GM19035 (cell line): ENCODE measurements around the gene TTBK1.

Experiments used
- ATAC-seq: cut with Tn5 transposase; IDR thresholded peaks from one replicate; pipeline ENCODE4 v1.9.1; 2021; ENCODE audit not compliant: unreplicated experiment

TTBK1 gene

DNA sequence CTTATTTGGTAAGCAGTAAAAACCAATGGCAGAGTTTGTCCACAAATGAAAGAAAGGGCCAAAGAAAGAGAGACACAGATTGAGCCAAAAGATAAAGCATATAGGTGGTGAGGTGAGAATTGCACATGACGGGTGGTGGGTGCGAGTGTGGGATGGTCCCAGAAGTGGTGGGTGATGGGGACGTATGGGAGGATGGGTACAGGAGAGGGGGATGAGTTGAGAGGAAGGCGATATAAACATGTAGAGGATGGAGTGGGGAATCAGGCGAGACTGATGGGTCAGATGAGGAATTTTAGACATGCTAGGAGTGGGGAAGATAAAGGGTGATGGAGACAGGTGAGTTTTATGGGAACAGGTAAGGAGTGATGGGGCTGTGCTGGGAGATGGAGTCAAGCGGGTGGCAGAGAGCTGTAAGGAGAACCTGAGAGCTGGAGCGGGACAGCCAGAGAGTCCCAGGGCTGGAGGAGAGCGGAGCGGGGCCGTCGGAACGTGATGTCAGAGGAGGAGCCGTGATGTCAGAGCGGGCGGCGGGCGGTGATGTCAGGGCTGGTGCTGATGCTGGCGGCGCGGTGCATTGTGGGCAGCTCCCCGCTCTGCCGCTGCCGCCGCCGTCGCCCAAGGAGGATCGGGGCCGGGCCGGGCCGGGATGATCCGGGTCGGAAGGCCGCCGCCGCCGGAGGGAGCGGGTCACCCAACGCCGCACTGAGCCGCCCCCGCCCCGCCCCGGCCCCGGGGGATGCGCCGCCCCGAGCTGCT lies at the start of gene TTBK1:
TTBK1 (plus strand) TSS at position 574 of the 756 bp plus-strand sequence. CDS start 3,180 bp downstream, outside the sequence.
- ATAC-seq: no peak

DNA sequence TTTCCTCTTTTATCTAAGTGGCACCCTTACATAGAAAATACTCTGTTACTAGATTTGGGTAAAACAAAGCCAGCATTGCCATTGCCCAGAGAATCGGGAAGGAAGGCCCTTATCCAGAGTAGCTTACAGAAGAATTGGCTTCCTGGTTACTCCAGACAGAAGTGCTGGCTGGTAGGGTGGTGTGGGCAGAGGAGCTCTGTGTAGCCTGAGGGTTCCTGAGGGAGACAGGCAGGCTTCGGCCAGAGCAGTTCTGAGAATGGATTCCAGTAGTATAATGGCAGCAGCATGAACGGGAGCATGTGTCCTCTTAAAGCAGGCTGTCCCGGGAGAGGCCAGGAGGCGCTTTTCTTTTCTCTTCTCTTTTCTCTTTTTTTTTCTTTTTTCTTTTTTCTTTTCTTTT lies 49.4 kb upstream of the TTBK1 start:
- no peak for ATAC-seq

DNA sequence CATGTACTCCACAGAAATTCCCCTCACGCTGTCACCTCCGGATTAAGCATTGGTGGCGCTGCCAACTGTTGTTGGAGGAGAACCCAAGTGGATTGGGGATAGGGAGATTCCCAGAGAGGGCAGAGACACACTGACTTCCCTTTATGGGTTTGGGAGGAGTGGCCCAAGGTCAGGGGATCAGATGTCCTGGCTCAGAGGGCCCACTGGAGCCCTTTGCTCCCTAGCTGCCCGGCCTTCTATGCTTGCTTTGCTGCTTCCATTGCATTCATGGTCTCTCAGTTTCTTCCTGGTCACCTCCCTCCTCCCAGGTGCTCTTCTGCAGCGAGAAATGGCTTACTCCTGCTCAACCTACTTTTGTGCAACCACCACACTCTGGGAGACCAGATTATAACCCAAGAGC lies 46.9 kb upstream of the TTBK1 start:
- no peak for ATAC-seq

DNA sequence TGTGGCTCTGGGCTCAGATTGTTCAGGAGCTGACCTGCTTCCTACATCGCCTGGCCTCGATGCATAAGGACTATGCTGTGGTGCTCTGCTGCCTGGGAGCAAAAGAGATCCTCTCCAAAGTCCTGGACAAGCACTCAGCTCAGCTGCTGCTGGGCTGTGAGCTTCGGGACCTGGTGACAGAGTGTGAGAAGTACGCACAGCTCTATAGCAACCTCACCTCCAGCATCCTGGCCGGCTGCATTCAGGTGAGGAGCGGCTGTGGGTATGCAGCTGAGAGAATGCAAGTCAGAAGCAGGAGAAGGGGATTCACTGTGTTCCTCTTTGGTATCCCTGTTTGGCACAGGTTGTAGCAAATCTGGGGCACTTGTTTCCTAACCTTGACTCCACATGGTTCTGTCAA lies 43.4 kb upstream of the TTBK1 start:
- no peak for ATAC-seq

DNA sequence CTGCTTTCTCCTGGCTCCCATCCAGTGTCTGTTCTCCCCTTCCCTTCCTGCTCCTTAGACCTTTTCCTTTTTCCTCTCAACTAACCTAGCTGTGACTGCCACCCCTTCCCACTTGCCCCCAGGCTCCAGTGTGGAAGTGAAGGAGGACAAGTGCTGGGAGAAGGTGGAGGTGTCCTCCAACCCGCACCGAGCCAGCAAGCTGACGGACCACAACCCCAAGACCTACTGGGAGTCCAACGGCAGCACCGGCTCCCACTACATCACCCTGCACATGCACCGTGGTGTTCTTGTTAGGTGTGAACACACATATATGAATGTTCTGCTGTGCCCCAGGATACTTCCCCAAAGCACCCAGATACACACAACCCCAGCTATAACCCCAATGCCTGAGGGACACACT lies 42.7 kb upstream of the TTBK1 start:
- ATAC-seq: no peak

DNA sequence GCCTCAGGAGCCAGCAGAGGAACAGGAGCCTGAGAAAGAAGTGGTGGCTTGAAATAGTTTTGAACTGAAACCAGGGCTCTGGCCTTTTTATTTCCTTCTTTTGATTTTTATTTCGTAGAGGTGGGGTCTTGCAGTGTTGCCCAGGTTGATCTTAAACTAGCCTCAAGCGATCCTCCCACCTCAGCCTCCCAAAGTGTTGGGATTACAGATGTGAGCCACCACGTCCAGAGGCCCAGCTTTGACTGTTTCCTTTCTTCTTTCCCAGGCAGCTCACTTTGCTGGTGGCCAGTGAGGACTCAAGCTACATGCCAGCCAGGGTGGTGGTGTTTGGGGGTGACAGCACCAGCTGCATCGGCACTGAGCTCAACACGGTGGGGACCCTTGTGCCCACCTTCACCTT lies 40.8 kb upstream of the TTBK1 start:
- no peak for ATAC-seq

DNA sequence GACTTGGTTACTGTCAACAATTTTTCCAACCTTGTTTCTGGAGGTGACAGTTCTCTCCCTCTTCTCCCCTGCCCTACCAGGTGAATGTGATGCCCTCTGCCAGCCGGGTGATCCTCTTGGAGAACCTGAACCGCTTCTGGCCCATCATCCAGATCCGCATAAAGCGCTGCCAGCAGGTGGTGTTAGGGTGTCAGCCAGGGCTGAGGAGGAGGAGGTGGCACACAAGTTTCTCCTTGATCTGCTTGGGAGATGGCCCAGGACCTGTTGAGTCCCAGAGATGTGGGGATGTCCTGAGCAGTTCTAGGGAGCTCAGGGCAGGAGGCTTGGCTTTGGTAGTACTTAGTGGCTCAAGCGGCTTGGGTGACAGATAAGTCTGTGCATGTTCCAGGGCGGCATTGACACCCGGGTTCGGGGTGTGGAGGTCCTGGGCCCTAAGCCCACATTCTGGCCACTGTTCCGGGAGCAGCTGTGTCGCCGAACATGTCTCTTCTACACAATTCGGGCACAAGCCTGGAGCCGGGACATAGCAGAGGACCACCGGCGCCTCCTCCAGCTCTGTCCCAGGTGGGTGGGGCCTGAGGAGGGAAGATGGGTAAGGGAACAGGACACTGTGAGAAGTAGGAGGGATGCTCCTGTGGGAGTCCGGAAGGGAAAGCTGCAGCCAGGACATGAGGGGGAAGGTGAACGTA lies 40.1 kb upstream of the TTBK1 start:
- no peak for ATAC-seq

DNA sequence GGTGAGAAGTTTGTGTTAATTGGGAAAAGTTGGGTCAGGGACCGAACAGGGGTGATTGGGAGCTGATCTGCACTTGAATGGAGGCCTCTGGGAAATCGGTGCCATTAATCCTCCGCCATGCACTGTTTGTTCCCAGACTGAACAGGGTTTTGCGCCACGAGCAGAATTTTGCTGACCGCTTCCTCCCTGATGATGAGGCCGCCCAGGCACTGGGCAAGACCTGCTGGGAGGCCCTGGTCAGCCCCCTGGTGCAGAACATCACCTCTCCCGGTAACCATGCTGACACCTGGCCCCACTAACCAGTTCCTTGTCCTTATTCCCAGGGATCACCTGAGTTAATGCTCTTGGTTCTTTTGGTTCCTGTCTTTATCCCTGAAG lies 39.6 kb upstream of the TTBK1 start:
- no peak for ATAC-seq

DNA sequence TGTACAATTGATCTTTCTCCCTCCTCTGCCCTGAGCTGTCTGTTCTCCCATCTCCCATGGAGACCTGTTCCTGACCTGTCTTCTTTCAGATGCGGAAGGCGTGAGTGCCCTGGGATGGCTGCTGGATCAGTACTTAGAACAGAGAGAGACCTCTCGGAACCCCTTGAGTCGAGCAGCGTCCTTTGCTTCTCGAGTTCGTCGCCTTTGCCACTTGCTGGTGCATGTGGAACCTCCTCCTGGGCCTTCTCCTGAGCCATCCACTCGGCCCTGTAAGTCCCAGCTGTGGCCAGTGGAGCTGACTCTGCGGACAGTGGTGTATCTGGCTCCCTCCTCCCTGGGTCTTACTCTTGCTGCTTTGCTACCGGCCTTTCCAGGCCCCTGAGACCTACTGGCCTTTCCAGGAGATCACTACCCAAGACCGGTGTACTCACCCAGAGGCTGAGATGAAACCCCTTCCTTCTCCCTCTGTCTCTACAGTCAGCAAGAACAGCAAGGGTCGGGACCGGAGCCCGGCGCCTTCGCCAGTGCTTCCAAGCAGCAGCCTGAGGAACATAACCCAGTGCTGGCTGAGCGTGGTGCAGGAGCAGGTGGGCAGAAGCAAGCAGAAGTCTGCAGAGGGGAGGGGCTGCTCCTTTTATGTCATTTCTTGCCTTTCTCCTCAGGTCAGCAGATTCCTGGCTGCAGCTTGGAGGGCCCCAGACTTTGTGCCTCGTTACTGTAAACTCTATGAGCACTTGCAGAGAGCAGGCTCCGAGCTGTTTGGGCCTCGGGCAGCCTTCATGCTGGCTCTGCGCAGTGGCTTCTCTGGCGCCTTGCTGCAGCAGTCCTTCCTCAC lies 38.8 kb upstream of the TTBK1 start:
- no peak for ATAC-seq

DNA sequence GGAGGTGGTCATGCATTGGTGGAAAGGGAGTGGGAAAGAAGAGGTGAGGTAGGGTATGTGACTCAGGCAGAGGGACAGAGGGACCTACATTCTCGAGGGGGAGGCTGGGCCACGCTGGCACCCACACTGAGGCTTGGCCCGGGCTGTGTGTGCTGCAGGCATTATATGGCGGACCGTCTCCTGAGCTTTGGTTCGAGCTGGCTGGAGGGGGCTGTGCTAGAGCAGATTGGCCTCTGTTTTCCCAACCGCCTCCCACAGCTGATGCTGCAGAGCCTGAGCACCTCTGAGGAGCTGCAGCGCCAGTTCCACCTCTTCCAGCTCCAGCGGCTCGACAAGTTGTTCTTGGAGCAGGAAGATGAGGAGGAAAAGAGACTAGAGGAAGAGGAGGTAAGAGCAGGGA lies 37.4 kb upstream of the TTBK1 start:
- ATAC-seq: no peak

DNA sequence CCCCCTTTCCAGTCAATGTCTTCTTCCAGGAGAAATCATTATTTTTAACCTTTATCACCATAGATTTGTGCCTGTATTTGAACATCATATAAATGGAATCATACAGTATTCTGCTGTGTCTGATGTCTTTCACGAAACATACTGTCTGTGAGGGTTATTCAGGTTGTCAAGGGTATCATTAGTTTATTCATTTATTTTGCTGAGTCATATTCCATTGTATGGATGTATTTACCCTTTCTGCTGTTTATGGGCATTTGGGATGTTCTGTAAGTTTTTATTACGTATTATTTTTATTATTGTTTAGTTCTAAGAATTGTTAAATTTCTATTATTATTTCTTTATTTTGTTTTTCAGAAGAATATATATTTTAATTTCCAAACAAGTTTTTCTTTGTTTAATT lies 36.0 kb upstream of the TTBK1 start:
- ATAC-seq: no peak

DNA sequence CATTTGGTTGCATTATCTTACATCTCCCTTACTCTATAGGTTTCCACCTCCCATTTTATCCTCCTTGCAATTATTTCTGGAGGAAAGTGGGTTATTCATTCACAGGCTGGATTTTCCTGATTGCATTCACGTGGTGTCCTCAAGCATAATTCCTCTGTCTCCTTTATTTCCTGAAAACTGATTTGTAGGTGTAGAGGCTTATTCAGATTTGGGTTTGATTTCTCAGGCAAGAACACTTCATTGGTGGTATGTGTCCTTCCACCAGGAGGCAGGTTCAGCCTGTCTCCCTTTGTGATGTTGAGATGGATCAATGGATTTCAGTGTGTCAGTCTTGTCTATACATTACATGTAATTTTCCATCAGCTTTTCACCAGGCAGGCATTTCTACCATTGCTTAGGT lies 31.3 kb upstream of the TTBK1 start:
- ATAC-seq: no peak

DNA sequence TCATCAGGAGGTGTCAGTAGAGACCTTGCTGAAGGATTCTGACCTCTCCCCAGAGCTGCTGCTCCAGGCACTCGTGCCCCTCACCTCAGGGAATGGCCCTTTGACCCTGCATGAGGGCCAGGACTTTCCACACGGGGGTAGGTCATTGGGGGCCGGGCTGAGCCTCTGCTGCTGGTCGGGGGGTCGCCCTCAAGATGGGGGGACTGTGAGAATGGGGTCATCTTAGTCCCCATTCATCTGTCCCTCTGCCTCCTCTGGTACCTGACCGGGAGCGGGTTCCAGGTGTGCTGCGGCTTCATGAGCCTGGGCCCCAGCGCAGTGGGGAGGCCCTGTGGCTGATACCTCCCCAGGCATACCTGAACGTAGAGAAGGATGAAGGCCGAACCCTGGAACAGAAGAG lies 29.9 kb upstream of the TTBK1 start:
- no peak for ATAC-seq

DNA sequence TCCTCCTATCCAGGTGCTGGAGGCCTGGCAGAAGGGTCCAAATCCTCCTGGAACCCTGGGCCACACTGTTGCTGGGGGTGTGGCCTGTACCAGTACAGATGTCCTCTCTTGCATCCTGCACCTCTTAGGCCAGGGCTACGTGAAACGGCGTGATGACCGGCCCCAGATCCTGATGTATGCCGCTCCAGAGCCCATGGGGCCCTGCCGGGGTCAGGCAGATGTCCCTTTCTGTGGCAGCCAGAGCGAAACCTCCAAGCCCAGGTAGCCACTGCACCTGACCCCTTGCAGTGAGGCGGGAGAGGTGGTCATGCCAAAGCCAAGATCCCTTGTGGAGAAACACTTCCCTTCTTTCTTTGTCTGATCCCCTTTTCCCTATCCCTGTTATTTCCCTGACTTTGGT lies 28.2 kb upstream of the TTBK1 start:
- ATAC-seq: no peak

DNA sequence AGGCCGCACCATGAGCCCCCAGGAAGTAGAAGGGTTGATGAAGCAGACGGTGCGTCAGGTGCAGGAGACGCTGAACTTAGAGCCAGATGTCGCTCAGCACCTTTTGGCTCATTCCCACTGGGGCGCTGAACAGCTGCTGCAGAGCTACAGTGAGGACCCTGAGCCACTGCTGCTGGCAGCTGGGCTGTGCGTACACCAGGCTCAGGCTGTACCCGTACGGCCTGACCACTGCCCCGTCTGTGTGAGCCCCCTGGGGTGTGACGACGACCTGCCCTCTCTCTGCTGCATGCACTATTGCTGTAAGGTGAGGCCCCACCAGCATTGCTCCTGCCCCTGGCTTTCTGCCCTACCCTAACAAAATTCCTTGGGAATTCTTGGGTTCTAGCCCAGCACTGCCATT lies 27.1 kb upstream of the TTBK1 start:
- ATAC-seq: no peak

DNA sequence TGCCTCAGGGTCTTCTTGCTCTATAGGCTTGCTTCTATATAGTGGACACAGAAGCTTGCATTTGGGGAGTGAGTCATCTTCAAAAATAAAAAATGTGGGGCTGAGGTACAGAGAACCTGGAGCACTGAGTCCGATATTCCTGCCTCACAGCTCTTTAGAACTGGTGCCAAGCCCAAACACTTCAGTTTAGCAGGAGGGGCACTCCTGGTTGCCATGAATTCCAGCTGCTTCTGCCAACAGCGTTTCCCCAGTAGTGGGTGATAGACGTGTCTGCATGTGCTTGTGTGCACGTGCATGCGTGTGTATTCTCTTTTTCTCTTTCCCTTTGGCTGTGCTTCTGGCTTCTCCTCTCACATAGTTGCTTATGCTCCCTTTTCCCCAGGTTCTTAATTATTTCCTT lies 25.9 kb upstream of the TTBK1 start:
- ATAC-seq: no peak

DNA sequence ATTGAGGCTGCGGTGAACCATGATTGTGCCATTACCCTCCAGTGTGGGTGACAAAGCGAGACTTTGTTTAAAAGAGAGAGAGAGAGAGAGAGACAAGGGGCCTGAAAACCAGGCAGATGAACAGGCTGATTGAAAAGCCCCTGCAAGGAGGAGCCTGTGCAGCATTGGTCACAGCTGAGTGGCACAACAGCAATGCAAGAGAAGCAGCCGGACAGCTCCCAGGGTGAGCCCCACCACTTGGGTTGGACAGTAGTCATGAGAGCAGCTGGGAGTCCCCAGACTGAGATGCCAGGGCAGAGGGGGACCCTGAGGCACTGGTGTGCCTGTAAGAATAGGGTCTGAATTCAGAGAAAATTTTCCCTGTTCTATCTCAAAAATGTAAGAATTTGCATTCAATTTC lies 24.2 kb upstream of the TTBK1 start:
- no peak for ATAC-seq

DNA sequence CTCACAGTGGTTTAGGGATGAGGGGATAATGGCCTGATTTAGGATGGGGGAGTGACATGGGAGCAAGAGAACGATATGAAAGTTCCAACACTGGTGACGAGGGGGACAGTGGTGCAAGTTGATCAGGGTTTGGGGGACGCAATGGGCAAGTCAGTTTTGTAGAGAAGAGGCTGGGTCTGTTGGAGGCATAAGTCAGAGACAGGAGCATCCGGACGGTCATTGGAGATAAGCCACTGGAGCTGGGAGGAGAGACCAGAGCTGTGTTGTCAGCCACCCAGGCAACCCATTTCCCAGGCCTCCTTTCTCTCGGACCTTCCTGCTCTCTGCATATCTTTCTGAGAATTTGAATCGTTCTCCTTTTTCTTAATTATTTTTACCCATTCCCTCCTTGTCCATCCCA lies 23.5 kb upstream of the TTBK1 start:
- no peak for ATAC-seq

DNA sequence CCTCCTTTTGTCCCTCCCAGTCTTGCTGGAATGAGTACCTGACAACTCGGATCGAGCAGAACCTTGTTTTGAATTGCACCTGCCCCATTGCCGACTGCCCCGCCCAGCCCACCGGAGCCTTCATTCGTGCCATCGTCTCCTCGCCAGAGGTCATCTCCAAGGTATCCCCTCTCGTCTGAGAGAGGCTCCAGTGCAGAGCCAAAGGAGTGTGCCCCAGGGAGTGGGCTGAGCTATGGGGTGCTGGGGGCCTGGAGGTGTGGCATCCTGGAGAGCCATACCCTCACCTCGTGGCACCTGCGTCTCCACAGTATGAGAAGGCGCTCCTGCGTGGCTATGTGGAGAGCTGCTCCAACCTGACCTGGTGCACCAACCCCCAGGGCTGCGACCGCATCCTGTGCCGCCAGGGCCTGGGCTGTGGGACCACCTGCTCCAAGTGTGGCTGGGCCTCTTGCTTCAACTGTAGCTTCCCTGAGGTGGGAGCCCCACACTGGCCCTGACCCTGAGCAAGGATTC lies 22.8 kb upstream of the TTBK1 start:
- no peak for ATAC-seq

DNA sequence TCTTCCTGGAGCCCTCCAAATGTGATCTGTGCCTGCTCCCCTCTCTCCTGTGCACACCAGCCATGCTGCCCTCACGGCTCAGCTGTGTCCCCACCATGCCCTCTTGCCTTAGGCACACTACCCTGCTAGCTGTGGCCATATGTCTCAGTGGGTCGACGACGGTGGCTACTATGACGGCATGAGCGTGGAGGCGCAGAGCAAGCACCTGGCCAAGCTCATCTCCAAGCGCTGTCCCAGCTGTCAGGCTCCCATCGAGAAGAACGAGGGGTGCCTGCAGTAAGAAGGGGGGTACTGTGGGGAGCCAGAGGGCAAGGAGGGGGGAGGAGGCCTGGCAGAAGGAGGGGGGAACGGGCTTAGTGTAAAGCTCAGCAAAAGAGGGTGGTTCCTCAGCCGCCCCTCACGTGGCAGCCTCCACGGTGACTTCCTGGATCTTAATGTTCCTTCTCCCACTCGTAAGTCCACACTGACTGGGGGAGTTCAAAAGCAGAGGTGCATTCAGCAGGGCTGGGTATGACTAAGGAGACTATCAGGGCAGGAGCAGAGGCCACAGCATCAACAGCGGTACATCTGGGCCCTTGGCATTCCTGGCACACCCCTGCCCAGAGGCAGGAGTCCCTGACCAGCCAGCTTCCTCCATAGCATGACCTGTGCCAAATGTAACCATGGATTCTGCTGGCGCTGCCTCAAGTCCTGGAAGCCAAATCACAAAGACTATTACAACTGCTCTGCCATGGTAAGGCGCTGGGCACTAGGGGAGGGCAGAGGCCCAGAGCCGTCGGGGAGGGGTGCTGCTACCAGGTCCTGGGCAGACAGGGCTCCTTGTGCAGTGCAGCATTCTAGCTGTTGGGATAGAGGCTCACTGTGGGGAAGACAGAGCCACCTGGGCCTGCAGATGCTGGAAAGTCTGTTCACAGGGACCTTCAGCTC lies 22.0 kb upstream of the TTBK1 start:
- no peak for ATAC-seq
